HEK293 (cell line): ENCODE data around the gene GPR155.
A peak's percentile ranks its signal among the peaks of the same experiment; 100 is the strongest.

Experiments used
- CTCF ChIA-PET: fragments of 350-600 bp; formaldehyde crosslinking; extraction: SDS; loops from one replicate; lab custom pipeline; 2021; ENCODE audit warnings: antibody characterized with exemption; lab: Yijun Ruan, JAX
- POLR2A ChIA-PET: fragments of 300-600 bp; formaldehyde crosslinking; extraction: SDS; loops from one replicate; lab custom pipeline; 2020; ENCODE audit warnings: antibody characterized with exemption, inconsistent platforms; lab: Yijun Ruan, JAX
- H3K27ac ChIP-seq: fragments of 200-500 bp; sonication (Bioruptor generic); 2 replicates; pipeline ENCODE4 v1.5.1; 2014; ENCODE audit warnings: low read depth, low read length, control low read depth, inconsistent platforms; ENCODE audit errors: extremely low read depth
- H3K36me3 ChIP-seq, 2 experiments: fragments of 200-500 bp in 1 of 2; sonication (Bioruptor generic) in 1 of 2; 1 replicate in 1 of 2; 2 replicates in 1 of 2; pipeline ENCODE4 v1.5.1; 2014 to 2017; ENCODE audit warnings: inconsistent platforms in 2 of 2, low read length in 2 of 2; ENCODE audit not compliant: control insufficient read depth in 2 of 2, insufficient read depth in 1 of 2
- H3K4me1 ChIP-seq: fragments of 200-500 bp; sonication (Bioruptor generic); 2 replicates; pipeline ENCODE4 v1.5.1; 2014; ENCODE audit warnings: mild to moderate bottlenecking, low read length, inconsistent platforms; ENCODE audit not compliant: control insufficient read depth, insufficient read depth
- H3K4me3 ChIP-seq: 2 replicates; pipeline ENCODE4 v1.5.1; 2011; ENCODE audit warnings: low read depth, mild to moderate bottlenecking, control low read depth, low read length, moderate library complexity
- H3K9me3 ChIP-seq: fragments of 200-500 bp; sonication (Bioruptor generic); 2 replicates; pipeline ENCODE4 v1.5.1; 2014; ENCODE audit warnings: low read depth, low read length, inconsistent platforms; ENCODE audit not compliant: control insufficient read depth, insufficient read depth
- CTCF ChIP-seq: fragments of 450-650 bp; formaldehyde crosslinking; IDR thresholded peaks from 2 replicates; pipeline ENCODE4 v1.5.1; 2016; ENCODE audit warnings: missing biosample characterization, missing genetic modification characterization
- IKZF3 ChIP-seq: fragments of 450-650 bp; IDR thresholded peaks from 2 replicates; pipeline ENCODE4 v1.5.0; 2018; ENCODE audit warnings: missing biosample characterization, mild to moderate bottlenecking, missing genetic modification characterization, moderate library complexity
- KLF10 ChIP-seq: fragments of 450-650 bp; IDR thresholded peaks from 2 replicates; pipeline ENCODE4 v1.5.1; 2018; ENCODE audit warnings: missing biosample characterization, mild to moderate bottlenecking, missing genetic modification characterization
- KLF17 ChIP-seq: fragments of 450-650 bp; formaldehyde crosslinking; IDR thresholded peaks from 2 replicates; pipeline ENCODE4 v1.5.1; 2016; ENCODE audit warnings: missing biosample characterization, missing genetic modification characterization
- PRDM1 ChIP-seq: fragments of 450-650 bp; formaldehyde crosslinking; IDR thresholded peaks from 2 replicates; pipeline ENCODE4; 2016; ENCODE audit warnings: missing biosample characterization, missing genetic modification characterization
- PRDM6 ChIP-seq: fragments of 450-650 bp; formaldehyde crosslinking; IDR thresholded peaks from 2 replicates; pipeline ENCODE4 v1.5.1; 2017; ENCODE audit warnings: missing biosample characterization, missing genetic modification characterization
- WT1 ChIP-seq: fragments of 450-650 bp; formaldehyde crosslinking; IDR thresholded peaks from 2 replicates; pipeline ENCODE4 v1.5.1; 2016; ENCODE audit warnings: missing biosample characterization, missing genetic modification characterization
- ZBTB1 ChIP-seq: fragments of 450-650 bp; formaldehyde crosslinking; IDR thresholded peaks from 2 replicates; pipeline ENCODE4 v1.5.1; 2016; ENCODE audit warnings: missing biosample characterization, missing genetic modification characterization
- ZBTB17 ChIP-seq: fragments of 450-650 bp; formaldehyde crosslinking; IDR thresholded peaks from 2 replicates; pipeline ENCODE4 v1.5.1; 2016; ENCODE audit warnings: missing biosample characterization, missing genetic modification characterization
- ZBTB20 ChIP-seq: fragments of 450-650 bp; formaldehyde crosslinking; IDR thresholded peaks from 2 replicates; pipeline ENCODE4 v1.5.1; 2016; ENCODE audit warnings: missing biosample characterization, missing genetic modification characterization
- ZBTB6 ChIP-seq: fragments of 450-650 bp; formaldehyde crosslinking; IDR thresholded peaks from 2 replicates; pipeline ENCODE4 v1.5.1; 2017; ENCODE audit warnings: missing biosample characterization, missing genetic modification characterization
- ZNF169 ChIP-seq: fragments of 450-650 bp; formaldehyde crosslinking; IDR thresholded peaks from 2 replicates; pipeline ENCODE4 v1.5.1; 2016; ENCODE audit warnings: missing biosample characterization, missing genetic modification characterization
- ZNF202 ChIP-seq: fragments of 450-650 bp; formaldehyde crosslinking; IDR thresholded peaks from 2 replicates; pipeline ENCODE4 v1.5.1; 2016; ENCODE audit warnings: missing biosample characterization, missing genetic modification characterization, borderline replicate concordance
- ZNF274 ChIP-seq, 2 experiments: fragments of 200-500 bp in 1 of 2; fragments of 450-650 bp in 1 of 2; sonication (Bioruptor generic) in 1 of 2; formaldehyde crosslinking in 1 of 2; IDR thresholded peaks; 2 replicates each; pipeline versions ENCODE4 v1.5.1 to v1.6.1; 2014 to 2016; ENCODE audit warnings: borderline replicate concordance in 1 of 2, inconsistent platforms in 1 of 2, low read length in 1 of 2, missing biosample characterization in 1 of 2, missing genetic modification characterization in 1 of 2
- ZNF292 ChIP-seq: fragments of 450-650 bp; formaldehyde crosslinking; IDR thresholded peaks from 2 replicates; pipeline ENCODE4 v1.5.1; 2016; ENCODE audit warnings: low read depth, missing biosample characterization, missing genetic modification characterization, borderline replicate concordance
- ZNF335 ChIP-seq: fragments of 450-650 bp; formaldehyde crosslinking; conservative IDR thresholded peaks from 2 replicates; pipeline ENCODE4 v1.5.1; 2016; ENCODE audit warnings: missing biosample characterization, missing genetic modification characterization
- ZNF366 ChIP-seq: fragments of 450-650 bp; formaldehyde crosslinking; conservative IDR thresholded peaks from 2 replicates; pipeline ENCODE4 v1.5.1; 2016; ENCODE audit warnings: missing biosample characterization, missing genetic modification characterization
- ZNF510 ChIP-seq: fragments of 450-650 bp; formaldehyde crosslinking; IDR thresholded peaks from 2 replicates; pipeline ENCODE4 v1.5.1; 2018; ENCODE audit warnings: mild to moderate bottlenecking, missing genetic modification characterization, missing biosample characterization; ENCODE audit not compliant: insufficient replicate concordance
- ZNF561 ChIP-seq: fragments of 450-650 bp; IDR thresholded peaks from 2 replicates; pipeline ENCODE4 v1.5.1; 2018; ENCODE audit warnings: missing biosample characterization, missing genetic modification characterization, borderline replicate concordance
- ZNF610 ChIP-seq: fragments of 450-650 bp; formaldehyde crosslinking; IDR thresholded peaks from 2 replicates; pipeline ENCODE4 v1.5.1; 2016; ENCODE audit warnings: missing biosample characterization, missing genetic modification characterization, borderline replicate concordance
- ZNF660 ChIP-seq: fragments of 450-650 bp; IDR thresholded peaks from 2 replicates; pipeline ENCODE4 v1.5.1; 2018; ENCODE audit warnings: missing biosample characterization, mild to moderate bottlenecking, missing genetic modification characterization
- ZSCAN30 ChIP-seq: fragments of 450-650 bp; IDR thresholded peaks from 2 replicates; pipeline ENCODE4 v1.5.1; 2018; ENCODE audit warnings: missing biosample characterization, mild to moderate bottlenecking, missing genetic modification characterization, moderate library complexity

Gene GPR155

GRCh38 chr2:174461221-174461620, 25.6 kb downstream of the GPR155 start:
- ChIA-PET POLR2A (no interaction called here), CTCF (interaction anchor here (0.6 to 5.1 kb wide), 13 partner anchors 9 to 243 kb away, joined by 3 to 73 read pairs (median 6); no protein-coding TSS in a partner anchor)
- Histone ChIP-seq H3K4me3 (no peak overlapping the region), H3K4me1 (no peaks in the 10 kb centered on the region), H3K27ac (no peak overlapping the region), H3K9me3 (no peaks in the 10 kb centered on the region), H3K36me3 (no peaks in the 10 kb centered on the region; a peak in 1 of 3 replicates)
- TF ChIP-seq PRDM6 (no peak), ZNF610 (tag by site-specific recombination) (no peak), ZBTB20 (tag by site-specific recombination) (no peak), ZNF510 (tag by site-specific recombination) (no peak), CTCF (tag by site-specific recombination) (no peak), ZNF335 (no peak), ZBTB1 (tag by site-specific recombination) (no peak), WT1 (tag by site-specific recombination) (no peak), ZBTB6 (tag by site-specific recombination) (no peak), KLF10 (tag by site-specific recombination) (no peak), ZNF561 (tag by site-specific recombination) (no peak), ZNF202 (no peak), ZBTB17 (no peak), ZSCAN30 (no peak), KLF17 (tag by site-specific recombination) (no peak)

GRCh38 chr2:174454566-174454965, 32.3 kb downstream of the GPR155 start:
- ChIA-PET CTCF (interaction anchor here (0.7 kb wide), 1 partner anchor 36 kb away, joined by 8 read pairs; no protein-coding TSS in a partner anchor), POLR2A (no interaction called here)
- H3K4me3 ChIP-seq, result no peak overlapping the region
- H3K36me3 ChIP-seq, result no peaks in the 10 kb centered on the region; a peak in 1 of 3 replicates
- no peak overlapping the region for H3K27ac ChIP-seq
- H3K9me3 ChIP-seq, result no peaks in the 10 kb centered on the region
- H3K4me1 ChIP-seq, result no peaks in the 10 kb centered on the region
- TF ChIP-seq IKZF3 (tag by site-specific recombination) (no peak), ZNF366 (tag by site-specific recombination) (peak; percentile 93), ZNF274 (IDR thresholded peaks at IDR 0.05; ENCODE audit: low read length) (no peak), ZNF274 (tag by site-specific recombination; IDR thresholded peaks at IDR 0.05; ENCODE audit: borderline replicate concordance) (no peak), ZNF292 (tag by site-specific recombination) (no peak), ZNF660 (no peak), ZSCAN30 (no peak), ZNF169 (no peak), PRDM1 (tag by site-specific recombination) (peak; percentile 99)
